ENCODE data around the gene SCN4A.

SCN4A gene

DNA sequence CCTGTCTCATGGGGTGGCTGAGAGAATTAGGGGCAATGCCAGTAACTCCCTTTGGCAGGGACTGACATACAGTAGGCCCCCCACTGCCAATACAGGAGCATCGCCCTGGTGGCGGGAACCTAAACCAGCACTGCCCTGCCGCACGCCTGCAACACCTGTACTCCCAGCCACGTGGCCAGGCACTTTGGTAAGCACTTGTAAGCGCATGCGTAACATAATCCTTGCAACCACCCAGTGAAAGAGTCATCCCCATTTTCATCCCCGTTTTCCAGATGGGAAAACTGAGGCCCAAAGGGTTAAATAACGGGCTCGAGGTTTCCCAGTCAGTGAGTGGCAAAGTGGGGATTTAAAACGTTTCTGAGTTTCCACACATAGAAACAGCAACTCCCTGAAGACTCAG is 17.5 kb downstream of the SCN4A start:
- no peak for DNase-seq (ENCODE audit: low read depth)

DNA sequence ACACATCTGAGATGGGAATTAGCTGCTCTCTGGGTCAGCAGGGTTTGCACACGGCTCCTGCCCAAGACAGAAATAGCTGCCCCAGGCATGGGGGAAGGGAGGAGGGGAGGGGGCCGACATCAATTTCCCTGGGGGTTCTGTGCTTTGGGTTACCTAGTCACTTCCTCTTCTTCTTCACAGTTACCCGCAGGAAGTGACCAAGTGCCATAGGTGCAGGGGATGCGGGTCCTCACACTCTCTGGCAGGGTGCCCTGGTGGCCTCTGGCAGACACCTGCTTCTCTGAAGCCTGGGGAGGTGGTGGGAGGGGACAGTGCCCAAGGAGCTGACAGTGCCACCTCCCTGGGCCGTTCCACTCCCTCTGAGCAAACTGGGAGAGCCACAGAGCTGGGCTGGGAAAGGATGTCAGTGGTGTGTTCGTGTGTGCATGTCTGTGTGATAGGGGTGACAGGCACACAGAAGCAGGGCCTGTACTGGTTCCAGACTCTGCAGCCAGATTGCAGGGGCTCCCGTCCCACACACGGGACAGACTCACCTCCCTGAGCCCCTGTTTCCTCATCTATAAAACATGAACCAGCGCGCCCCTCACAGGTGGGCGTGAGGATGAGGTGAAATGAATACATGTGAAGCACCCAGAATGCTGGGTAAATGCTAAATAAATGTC is 18.2 kb downstream of the SCN4A start:
- no peak for DNase-seq (ENCODE audit: low read depth)

DNA sequence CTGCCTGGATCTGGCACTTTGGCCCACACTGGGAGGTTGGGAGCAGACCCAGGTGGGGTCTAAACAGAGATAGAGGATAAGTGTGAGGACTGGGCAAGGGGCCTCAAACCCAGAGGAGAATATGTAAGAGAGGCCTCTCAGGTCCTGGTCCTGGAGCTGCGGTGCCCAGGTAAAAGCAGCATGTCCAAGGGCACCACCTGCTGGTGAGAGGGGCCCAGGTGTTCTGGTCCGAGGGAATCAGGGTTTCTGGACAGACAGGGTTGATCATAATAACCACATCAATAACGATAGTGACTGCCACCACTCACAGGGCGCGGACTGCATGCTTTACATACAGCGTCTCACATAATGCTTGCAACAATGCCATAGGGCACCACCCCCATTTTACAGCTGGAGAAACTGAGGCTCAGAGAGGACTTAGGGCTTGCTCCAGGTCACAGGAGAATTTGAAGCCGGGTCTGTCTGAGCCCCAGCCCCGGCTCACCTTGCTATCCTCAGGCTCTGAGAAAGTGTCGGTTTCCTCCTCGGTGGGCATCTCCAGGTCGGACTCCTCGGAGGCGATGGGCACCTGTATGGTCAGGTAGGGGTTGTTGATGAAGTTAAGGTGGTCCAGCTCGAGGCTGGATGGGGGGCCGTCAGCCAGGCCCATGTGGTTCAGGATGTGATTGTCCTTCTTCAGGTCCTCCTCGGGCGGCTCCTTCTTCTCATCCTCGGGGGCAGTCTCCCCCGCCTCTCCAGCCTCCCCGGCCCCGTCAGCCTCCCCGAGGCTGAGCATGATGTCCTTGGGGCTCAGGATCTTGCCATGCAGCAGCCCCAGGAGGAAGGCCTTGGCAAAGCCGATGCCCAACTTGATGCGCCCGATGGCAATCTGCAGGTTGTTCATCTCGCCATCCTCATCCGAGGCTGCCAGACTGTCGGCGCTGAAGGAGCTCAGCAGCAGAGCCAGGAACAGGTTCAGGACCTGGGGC is 21.5 kb downstream of the SCN4A start:
- DNase-seq (ENCODE audit: low read depth): no peak

DNA sequence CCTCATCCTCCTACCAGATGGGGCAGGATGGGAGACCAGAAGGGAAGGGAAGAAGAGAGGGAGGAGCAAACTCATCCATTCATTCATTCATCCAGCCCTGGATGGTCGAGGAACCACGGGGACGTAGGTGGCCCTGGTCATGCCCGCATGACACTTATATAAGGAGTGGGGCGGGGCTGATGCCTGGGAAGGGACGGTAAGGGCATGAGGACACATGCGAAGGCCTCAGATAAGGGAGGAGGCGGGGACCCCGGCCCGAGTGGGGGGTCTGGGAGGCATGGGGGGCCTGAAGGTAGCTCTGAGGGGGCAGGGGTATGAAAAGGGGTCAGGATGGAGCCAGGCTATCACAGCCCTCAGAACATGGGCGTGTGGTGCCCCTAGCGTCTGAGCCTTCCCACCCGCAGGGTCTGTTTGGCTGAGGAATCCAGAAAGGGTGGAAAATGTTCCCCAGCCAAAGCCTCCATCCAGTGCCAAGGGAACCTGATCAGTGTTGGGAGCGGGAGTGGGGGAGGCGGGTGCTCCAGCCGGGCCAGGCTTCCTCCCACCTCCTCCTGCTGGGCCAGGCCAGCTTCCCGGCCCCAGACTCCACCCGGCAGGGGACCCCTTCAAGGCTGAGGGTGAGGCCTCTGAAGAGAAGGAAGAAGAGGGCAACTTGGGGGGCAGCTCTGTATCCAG is 23.0 kb downstream of the SCN4A start:
- DNase-seq (ENCODE audit: low read depth): no peak

DNA sequence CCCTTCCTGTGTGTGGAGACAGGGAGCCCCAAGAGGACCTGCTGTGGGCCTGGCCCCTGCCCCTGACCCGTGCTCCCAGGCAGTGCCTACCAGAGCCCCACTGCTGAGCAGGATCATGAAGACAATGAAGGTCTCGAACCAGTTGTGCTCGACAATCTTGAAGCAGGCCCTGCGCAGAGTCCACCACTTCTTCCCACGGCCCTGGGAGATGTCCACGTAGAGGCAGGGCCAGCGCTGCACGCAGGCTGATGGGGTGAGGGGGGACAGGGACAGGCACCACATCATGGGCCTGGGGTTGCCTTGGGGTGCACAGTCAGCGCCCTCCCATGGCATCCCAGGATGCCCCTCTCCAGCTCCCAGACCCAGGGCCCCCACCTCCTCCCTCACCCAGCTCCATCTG is 24.2 kb downstream of the SCN4A start:
- DNase-seq (ENCODE audit: low read depth): no peak

DNA sequence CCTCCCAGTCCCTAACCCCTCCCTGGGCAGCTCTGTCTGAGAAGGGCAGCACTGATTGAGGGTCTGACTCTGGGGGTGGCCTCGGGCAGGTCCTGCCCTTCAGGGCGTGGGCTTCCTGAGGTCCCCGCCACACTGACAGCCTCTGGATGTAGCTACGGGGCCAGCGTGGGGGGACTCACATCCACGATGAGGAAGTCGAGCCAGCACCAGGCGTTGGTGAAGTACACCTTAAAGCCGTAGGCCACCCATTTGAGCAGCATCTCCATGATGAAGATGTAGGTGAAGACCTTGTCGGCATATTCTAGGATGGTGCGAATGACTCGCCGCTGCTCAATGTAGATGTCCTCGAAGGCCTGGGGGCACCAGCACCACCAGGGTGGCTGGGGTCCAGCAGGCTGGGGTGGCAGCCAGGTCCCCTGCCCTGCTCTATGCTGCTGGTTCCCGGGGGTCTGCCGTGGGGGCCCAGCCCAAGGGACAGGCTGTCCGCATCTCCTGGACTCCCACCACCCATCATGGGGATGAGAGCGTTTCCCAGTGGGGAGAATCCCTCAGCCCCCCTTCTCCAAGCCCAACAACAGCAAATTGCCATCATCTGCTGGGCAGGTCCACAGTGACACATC is 24.9 kb downstream of the SCN4A start:
- DNase-seq (ENCODE audit: low read depth): no peak

DNA sequence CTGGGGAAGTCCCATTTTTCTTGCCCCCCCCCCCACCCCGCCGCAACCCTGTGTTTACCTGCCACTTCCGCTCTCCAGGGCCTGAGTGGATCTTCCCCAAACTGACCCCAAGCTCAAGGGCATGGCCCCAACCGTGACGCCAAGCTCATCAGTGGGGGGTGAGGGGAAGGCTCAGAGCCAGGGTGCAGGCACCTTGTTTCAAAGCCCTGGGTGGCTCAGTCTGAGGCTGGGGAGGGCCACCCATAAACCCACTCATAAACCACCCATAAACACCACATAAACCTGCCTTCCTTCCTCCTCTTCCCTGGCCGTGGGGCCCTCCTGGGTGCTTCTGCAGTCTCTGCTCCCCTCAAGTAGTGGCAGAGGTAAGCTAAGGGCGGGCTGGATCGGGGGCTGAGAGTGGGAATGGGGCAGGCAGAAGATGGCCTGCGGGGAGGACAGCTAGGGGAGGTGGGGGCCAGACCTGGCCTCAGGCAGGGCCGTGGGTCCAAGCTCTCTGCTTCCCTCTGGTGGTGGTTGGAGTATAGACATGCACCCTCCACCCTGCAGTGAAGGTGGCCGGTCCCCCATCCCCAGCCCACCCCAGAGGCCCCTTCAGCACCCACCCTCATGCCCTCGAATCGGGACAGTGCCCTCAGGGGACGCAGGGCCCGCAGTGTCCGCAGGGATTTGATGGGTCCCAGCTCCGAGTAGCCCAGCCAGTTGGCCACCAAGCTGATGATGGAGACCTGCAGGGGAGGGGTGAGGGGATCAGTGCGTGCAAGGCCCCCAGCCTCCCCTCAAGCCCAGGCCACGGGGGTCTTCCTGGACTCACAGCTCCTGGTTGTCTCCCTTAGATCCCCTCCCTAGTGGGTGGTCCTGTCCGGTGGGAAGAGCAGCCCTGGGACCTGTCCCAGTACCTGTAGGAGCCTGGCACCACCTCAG is 26.0 kb downstream of the SCN4A start:
- DNase-seq (ENCODE audit: low read depth): no peak

DNA sequence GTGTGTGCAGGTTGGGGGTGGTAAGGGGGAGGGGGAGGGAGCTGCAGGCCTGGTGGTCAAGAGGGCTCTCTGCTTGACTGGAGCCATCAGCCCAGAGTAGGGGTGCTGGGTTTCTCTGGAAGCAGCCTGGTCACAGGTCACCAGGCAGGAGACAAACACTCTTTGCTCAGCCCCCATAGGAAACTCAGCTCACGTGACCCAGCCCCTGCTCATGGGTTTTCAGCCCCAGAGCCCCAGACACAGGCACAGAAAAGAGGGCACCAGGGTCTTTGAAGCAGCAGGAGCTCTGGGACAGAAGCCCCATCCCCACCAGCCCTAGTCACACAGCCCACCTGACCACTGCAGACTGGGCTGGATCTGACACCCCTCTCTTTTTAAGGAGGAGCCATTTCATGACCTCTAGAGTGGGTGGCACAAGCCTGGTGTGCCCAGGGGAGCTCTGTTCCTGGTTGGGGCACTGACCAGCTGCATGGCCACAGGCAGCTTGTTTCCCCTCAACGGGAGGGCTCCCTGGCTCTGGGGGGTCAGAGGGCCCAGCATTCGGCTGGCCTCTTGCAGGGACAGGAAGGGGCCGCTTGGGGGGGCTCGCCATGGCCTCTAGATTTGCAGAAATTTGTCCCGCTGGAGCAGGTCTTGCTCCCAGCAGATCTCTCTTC is 26.8 kb downstream of the SCN4A start:
- no peak for DNase-seq (ENCODE audit: low read depth)

DNA sequence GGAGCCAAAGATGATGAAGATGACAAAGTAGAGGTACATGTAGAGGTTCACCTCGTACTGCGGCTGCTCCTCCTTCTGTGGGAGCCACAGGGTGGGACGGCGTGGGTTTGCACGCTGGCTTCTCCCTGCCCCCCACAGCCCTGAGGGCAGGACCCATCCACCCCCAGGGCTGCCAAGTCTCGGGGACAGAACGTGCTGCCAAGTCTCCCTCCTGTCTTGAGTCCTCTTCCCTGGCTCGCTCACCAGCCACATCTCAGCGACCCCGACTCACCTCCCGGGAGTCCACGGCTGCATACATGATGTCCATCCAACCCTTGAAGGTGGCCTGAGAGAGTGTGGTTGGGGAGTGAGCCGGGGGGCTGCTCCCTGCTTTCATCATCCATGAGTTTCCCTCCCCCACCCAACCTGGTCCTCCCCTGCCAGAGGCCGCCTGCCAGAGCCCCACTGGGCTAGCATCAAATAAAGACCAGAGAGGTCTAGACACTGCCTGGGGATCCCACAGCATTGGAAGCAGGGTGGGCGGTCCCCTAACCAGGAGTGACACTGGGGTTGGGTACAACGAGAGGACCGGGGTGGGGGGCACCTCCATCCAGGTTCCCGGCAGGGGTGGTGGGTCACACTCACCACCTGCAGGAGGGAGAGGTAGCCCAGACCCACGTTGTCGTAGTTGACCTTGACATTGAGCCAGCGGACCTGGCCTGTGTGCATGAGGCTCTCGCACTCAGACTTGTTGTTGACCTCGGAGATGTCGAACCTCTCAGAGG is 27.8 kb downstream of the SCN4A start:
- DNase-seq (ENCODE audit: low read depth): no peak

DNA sequence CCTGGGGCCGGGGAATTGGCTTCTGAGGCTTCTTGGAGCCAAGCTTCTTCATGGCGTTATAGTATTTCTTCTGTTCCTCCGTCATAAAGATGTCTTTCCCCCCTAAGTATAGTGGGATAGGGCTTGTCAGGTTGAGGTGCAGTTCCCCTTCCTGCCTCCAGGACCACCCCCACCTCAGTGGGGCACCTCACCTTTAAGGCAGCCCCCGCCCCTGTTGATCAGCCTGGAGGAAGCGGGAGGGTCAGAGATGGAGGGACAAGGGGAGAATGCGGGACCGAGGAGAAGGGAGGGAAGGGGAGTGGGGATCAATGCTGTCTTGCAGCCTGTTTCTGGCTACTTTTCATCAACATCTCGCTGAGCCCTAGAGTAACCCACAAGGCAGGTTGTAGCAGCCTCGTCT is 29.0 kb downstream of the SCN4A start:
- DNase-seq (ENCODE audit: low read depth): no peak

DNA sequence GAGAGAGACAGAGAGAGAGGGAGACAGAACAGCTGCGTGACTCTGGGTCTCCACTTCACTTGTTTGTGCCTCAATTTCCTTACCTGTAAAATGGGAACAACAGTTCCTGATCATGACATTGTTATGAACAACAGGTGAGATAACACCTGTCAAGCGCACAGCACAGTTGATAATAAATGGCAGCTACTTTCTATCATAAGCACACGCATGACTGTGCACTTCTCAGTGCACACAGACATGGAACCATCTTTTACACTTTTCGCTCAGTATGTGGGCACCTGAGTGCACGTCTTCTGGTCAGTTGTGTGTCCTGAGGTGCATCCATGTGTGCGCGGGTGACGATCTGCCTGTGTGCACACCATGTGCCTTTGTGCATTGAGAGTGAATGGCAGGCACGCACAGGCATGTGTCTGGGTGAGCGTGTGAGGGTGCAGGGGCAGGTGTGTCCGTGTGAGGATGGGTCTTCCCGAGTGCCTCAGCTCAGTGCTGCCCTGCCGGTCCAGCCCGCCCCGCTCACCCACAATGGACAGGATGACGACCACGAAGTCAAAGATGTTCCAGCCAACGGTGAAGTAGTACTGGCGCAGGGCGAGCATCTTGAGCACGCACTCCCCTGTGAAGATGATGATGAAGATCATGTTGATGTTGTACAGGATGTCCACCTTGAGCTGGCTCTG is 30.3 kb downstream of the SCN4A start:
- no peak for DNase-seq (ENCODE audit: low read depth)

DNA sequence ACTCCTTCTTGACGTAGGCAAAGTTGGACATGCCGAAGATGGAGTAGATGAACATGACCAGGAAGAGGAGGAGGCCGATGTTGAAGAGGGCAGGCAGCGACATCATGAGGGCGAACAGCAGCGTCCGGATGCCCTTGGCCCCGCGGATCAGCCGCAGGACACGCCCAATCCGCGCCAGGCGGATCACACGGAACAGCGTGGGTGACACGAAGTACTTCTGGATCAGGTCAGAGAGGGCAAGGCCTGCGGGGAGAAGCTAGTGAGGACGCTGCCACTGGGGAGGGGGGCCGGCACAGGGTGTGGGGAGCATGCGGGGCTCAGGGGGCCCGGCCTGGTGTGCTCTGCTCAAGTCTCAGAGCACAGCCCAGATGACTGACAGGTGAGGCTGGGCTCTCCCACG is 31.0 kb downstream of the SCN4A start:
- no peak for DNase-seq (ENCODE audit: low read depth)

DNA sequence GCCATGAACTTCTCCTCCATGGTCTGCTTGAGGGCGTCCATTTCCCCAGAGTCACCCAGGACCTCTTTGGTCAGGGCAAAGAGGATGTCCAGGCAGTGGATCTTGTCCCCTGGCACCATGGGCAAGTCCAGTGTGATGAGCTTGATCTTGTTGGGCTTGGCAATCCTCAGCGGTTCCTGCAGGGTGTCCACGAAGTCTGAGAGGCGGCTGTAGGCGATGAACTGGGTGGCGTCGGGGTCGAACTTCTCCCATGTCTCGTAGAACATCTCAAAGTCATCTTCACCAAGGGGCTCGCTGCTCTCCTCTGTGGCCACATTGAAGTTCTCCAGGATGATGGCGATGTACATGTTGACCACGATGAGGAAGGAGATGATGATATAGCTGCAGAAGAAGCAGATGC is 31.6 kb downstream of the SCN4A start:
- DNase-seq (ENCODE audit: low read depth): no peak

DNA sequence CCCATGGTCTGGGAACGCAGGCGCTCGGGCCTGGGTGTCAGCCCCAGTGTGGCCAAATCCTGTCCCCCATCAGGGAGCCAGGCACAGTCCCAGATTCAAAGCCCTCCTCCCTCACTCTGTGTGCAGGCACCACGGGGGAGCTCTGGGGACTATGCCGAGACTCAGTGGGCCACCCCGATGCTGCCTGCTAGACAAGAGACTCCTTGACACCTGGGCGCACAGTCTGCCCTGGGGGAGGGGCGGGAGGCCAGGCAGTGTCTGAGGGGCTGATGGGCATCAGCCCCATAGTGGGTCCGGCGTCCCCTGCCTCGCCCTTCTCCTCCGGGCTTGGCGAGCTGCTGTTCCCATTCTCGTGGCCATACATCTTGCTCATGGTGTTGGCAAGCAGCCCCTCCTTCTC is 32.1 kb downstream of the SCN4A start:
- no peak for DNase-seq (ENCODE audit: low read depth)

DNA sequence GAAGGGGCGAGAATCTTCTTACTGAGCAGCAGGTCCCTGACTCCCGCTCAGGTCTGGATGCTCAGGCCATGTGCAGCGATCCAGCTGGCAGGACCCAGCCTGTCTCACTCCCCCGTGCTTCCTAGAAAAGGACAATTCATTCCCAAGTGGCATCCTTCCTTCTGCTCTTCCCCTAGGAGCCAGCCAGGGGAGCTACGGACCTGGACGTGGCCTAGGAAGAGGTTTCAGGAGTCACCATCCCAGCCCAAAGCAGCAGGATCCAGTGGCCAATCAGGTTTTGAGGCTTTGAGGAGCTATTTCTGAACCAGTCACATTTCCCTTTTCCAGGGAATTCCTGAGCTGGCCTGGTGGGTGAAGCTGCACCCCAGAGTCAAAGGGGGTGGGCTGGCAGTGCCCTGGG is 32.8 kb downstream of the SCN4A start:
- DNase-seq (ENCODE audit: low read depth): no peak

DNA sequence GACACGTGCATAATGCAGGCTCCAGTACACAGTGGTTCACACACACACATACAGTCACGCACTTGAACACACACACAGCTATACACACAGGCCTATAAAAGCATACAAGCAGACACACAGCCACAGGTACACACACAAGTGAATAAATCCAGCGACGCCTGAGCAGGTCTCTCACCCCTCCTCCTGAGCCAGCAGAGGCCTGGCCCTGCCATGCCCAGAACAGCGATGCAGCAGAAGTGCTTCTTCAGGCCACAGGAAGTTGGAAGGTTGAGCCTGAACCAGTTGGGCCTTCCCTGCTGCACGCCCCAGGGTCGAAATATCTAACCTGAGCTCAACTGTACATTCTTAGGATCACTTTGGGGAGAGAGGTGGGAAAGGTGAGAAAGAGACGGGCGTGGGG is 33.3 kb downstream of the SCN4A start:
- no peak for DNase-seq (ENCODE audit: low read depth)

DNA sequence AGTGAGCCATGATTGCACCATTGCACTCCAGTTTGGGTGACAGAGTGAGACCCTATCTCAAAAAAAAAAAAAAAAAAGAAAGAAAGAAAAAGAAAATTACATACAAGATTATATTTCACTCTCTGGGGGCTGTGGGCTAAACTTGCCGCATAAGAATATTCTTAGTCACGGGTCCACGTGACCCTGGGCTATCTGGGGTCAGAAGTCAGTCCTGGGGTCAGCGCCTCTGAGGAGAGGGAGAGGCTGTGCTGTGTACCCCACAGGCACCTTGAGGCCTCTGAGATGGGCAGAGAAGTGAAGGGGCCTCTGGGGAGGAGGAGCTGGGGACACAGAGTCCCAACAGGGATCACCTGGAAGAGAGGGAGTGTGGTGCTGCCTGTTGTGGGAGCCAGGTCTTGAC is 34.8 kb downstream of the SCN4A start:
- no peak for DNase-seq (ENCODE audit: low read depth)

DNA sequence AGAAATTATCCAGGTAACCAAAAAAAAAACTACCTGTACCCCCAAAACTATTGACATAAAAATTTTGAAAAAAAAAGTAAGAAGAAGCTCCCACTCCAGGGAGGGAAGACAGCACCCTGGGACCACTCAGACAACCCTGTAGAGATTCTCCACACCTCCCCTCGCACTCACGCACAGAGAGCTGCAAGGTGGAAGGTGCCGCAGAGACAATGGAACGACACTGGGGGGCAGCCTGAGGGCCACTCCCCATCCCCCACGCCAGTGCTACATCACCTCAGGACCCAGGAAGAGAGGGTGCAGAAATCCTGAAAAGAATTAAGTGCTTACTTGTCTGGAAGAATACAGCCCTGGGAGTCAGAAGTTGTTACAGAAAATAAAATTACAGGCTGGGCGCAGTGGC is 35.4 kb downstream of the SCN4A start:
- no peak for DNase-seq (ENCODE audit: low read depth)
